Mesendoderm (in vitro differentiated cells): ENCODE measurements around the gene LCNL1.

Experiments used
- DNase-seq: peaks from one replicate; pipeline ENCODE4 v3.0.0; 2013
- H2AK5ac ChIP-seq: 2 replicates; pipeline ENCODE4 v1.6.1; 2013; ENCODE audit warnings: low read length, inconsistent platforms
- H2BK120ac ChIP-seq: 2 replicates; pipeline ENCODE4 v1.6.1; 2013; ENCODE audit warnings: low read depth, mild to moderate bottlenecking, low read length, moderate library complexity, mixed read lengths
- H2BK15ac ChIP-seq: replicated peaks from 2 replicates; pipeline ENCODE4 v1.6.1; 2013; ENCODE audit warnings: low read depth, mild to moderate bottlenecking, moderate library complexity
- H2BK5ac ChIP-seq: 2 replicates; pipeline ENCODE4 v1.6.1; 2013; ENCODE audit warnings: low read length, inconsistent platforms
- H3K18ac ChIP-seq: 2 replicates; pipeline ENCODE4 v1.6.1; 2013; ENCODE audit warnings: mild to moderate bottlenecking, low read length, mixed read lengths
- H3K23ac ChIP-seq: one replicate; pipeline ENCODE4 v1.6.1; 2013; ENCODE audit warnings: low read length
- H3K27ac ChIP-seq: 2 replicates; pipeline ENCODE4 v1.5.1; 2013; ENCODE audit warnings: low read depth, mild to moderate bottlenecking, inconsistent platforms, low read length, moderate library complexity
- H3K27me3 ChIP-seq: 2 replicates; pipeline ENCODE4 v1.6.1; 2013; ENCODE audit warnings: low read length, control low read depth, mild to moderate bottlenecking, inconsistent platforms; ENCODE audit not compliant: insufficient read depth, poor library complexity
- H3K36me3 ChIP-seq: 2 replicates; pipeline ENCODE4 v1.6.1; 2013; ENCODE audit warnings: low read length, inconsistent platforms; ENCODE audit not compliant: control insufficient read depth, insufficient read depth
- H3K4ac ChIP-seq: one replicate; pipeline ENCODE4 v1.6.1; 2013; ENCODE audit warnings: low read depth, mild to moderate bottlenecking, low read length, moderate library complexity
- H3K4me1 ChIP-seq: 2 replicates; pipeline ENCODE4 v1.6.1; 2013; ENCODE audit warnings: low read depth, low read length, inconsistent platforms; ENCODE audit not compliant: control insufficient read depth
- H3K4me2 ChIP-seq: 2 replicates; pipeline ENCODE4 v1.6.1; 2013; ENCODE audit warnings: low read length
- H3K4me3 ChIP-seq: 2 replicates; pipeline ENCODE4 v1.5.1; 2013; ENCODE audit warnings: mild to moderate bottlenecking, low read length
- H3K56ac ChIP-seq: one replicate; pipeline ENCODE4 v1.6.1; 2013; ENCODE audit warnings: low read length
- H3K79me1 ChIP-seq: 2 replicates; pipeline ENCODE4 v1.6.1; 2013; ENCODE audit warnings: low read length, inconsistent platforms
- H3K79me2 ChIP-seq: 2 replicates; pipeline ENCODE4 v1.6.1; 2013; ENCODE audit warnings: mild to moderate bottlenecking, low read length; ENCODE audit not compliant: control insufficient read depth, insufficient read depth
- H3K9ac ChIP-seq: 2 replicates; pipeline ENCODE4 v1.6.1; 2013; ENCODE audit warnings: low read length, inconsistent platforms
- H4K5ac ChIP-seq: one replicate; pipeline ENCODE4 v1.6.1; 2013; ENCODE audit warnings: low read length
- H4K8ac ChIP-seq: one replicate; pipeline ENCODE4 v1.6.1; 2013; ENCODE audit warnings: low read depth, mild to moderate bottlenecking, control low read depth, low read length, moderate library complexity
- WGBS: extraction: QIAGEN DNeasy Blood & Tissue Kit; methylation state at CpG from one replicate; pipeline ENCODE4 v1.1.7; 2013; ENCODE audit warnings: low lambda C conversion rate, missing lambda C conversion rate; ENCODE audit not compliant: insufficient coverage; ENCODE audit errors: extremely low coverage; 5-methylcytosine and 5-hydroxymethylcytosine counted together

Gene LCNL1

GRCh38 chr9:136983167-136983566 is 374 bp downstream of the LCNL1 start:
- no peak overlapping the region for H3K4ac ChIP-seq
- H3K4me2 ChIP-seq = no peak overlapping the region
- no CpG with 5 or more reads among the region's 9 CpGs for WGBS

GRCh38 chr9:136983656-136984314 is 992 bp downstream of the LCNL1 start:
- Histone ChIP-seq H3K4me1 (no peaks in the 10 kb centered on the region), H2AK5ac (no peak overlapping the region), H4K5ac (no peak overlapping the region), H3K27ac (no peak overlapping the region), H3K9ac (no peak overlapping the region), H3K4me2 (no peak overlapping the region), H3K36me3 (no peaks in the 10 kb centered on the region), H3K56ac (no peak overlapping the region), H3K18ac (no peak overlapping the region), H2BK5ac (no peak overlapping the region), H3K79me1 (no peaks in the 10 kb centered on the region), H2BK15ac (no peak overlapping the region), H2BK120ac (no peak overlapping the region), H3K23ac (no peak overlapping the region), H3K79me2 (no peaks in the 10 kb centered on the region), H3K27me3 (peaks cover 8% of the 10 kb centered on the region), H4K8ac (no peak overlapping the region), H3K4ac (no peak overlapping the region), H3K4me3 (no peak overlapping the region)
- DNase-seq = no peak
- no CpG with 5 or more reads among the region's 11 CpGs for WGBS

More at GRCh38 chr9:136983167-136983566, 374 bp downstream of the LCNL1 start:
- Histone ChIP-seq H3K4me1 (no peaks in the 10 kb centered on the region), H3K4me3 (no peak overlapping the region), H3K27ac (no peak overlapping the region), H2AK5ac (no peak overlapping the region), H3K9ac (no peak overlapping the region), H3K79me2 (no peaks in the 10 kb centered on the region), H3K27me3 (peaks cover 8% of the 10 kb centered on the region), H3K18ac (no peak overlapping the region), H4K8ac (no peak overlapping the region), H3K56ac (no peak overlapping the region), H2BK5ac (no peak overlapping the region), H3K23ac (no peak overlapping the region), H3K36me3 (no peaks in the 10 kb centered on the region), H4K5ac (no peak overlapping the region), H3K79me1 (no peaks in the 10 kb centered on the region), H2BK15ac (no peak overlapping the region), H2BK120ac (no peak overlapping the region)
- no peak for DNase-seq

- Histone ChIP-seq H4K8ac (no peak overlapping the region), H2BK15ac (no peak overlapping the region), H3K18ac (no peak overlapping the region), H3K9ac (no peak overlapping the region), H3K4me1 (no peaks in the 10 kb centered on the region), H2BK120ac (no peak overlapping the region), H3K27ac (no peak overlapping the region), H3K23ac (no peak overlapping the region), H2AK5ac (no peak overlapping the region), H3K79me2 (no peaks in the 10 kb centered on the region), H3K4ac (no peak overlapping the region), H3K56ac (peak overlapping the region; percentile 56), H3K4me3 (no peak overlapping the region), H3K4me2 (no peak overlapping the region), H2BK5ac (no peak overlapping the region), H4K5ac (no peak overlapping the region), H3K36me3 (no peaks in the 10 kb centered on the region), H3K79me1 (no peaks in the 10 kb centered on the region), H3K27me3 (peaks cover 8% of the 10 kb centered on the region)
- no CpG with 5 or more reads among the region's 29 CpGs for WGBS
- DNase-seq = no peak
Measured at GRCh38 chr9:136984464-136985026, 1.8 kb downstream of the LCNL1 start.

GRCh38 chr9:136985027-136985602 is 2.3 kb downstream of the LCNL1 start:
- Histone ChIP-seq H3K9ac (peak overlapping the region; percentile 45), H2BK5ac (no peak overlapping the region), H3K4ac (no peak overlapping the region), H4K8ac (no peak overlapping the region), H3K27ac (no peak overlapping the region), H2AK5ac (no peak overlapping the region), H4K5ac (no peak overlapping the region), H3K56ac (peak overlapping the region; percentile 56), H3K18ac (no peak overlapping the region), H2BK120ac (no peak overlapping the region), H3K4me3 (no peak overlapping the region), H3K36me3 (no peaks in the 10 kb centered on the region), H3K79me2 (no peaks in the 10 kb centered on the region), H3K4me1 (no peaks in the 10 kb centered on the region), H3K23ac (no peak overlapping the region), H3K4me2 (peak overlapping the region; percentile 22), H3K79me1 (no peaks in the 10 kb centered on the region), H3K27me3 (peaks cover 8% of the 10 kb centered on the region), H2BK15ac (no peak overlapping the region)
- no peak for DNase-seq
- WGBS = no CpG with 5 or more reads among the region's 48 CpGs

GRCh38 chr9:136985853-136986252 is 3.1 kb downstream of the LCNL1 start:
- no peaks in the 10 kb centered on the region for H3K4me1 ChIP-seq
- H4K8ac ChIP-seq = no peak overlapping the region

More at GRCh38 chr9:136985853-136986252, 3.1 kb downstream of the LCNL1 start:
- Histone ChIP-seq H3K4ac (no peak overlapping the region), H3K27me3 (peaks cover 8% of the 10 kb centered on the region), H2BK5ac (no peak overlapping the region), H3K23ac (no peak overlapping the region), H4K5ac (no peak overlapping the region), H3K4me3 (no peak overlapping the region), H3K9ac (no peak overlapping the region), H2AK5ac (no peak overlapping the region), H3K79me2 (no peaks in the 10 kb centered on the region), H3K4me2 (no peak overlapping the region), H3K18ac (no peak overlapping the region), H3K56ac (no peak overlapping the region), H3K27ac (no peak overlapping the region), H2BK15ac (no peak overlapping the region), H3K79me1 (no peaks in the 10 kb centered on the region), H3K36me3 (no peaks in the 10 kb centered on the region), H2BK120ac (no peak overlapping the region)
- DNase-seq = no peak
- WGBS = no CpG with 5 or more reads among the region's 33 CpGs
